Hematopoietic multipotent progenitor cell treated with erythropoietin and hydrocortisone succinate and interleukin-3 and kit ligand, for 4 days (in vitro differentiated cells): Measurements from ENCODE around the gene CAMK2G.
"Not testable (repeated sequence)": the region's sequence is repeated elsewhere in the genome, so short reads cannot be mapped to it uniquely, and the experiment has no call there.

Experiments
- DNase-seq: peaks from one replicate; pipeline ENCODE4 v3.0.0-alpha.2; 2015

The CAMK2G gene

GRCh38 chr10:73874267-73875138 lies at the start of gene CAMK2G:
Gene CAMK2G (minus strand): TSS chr10:73874555. CDS start chr10:73874461, 94 bp downstream.
- peak; percentile 94 for DNase-seq

- DNase-seq, result no peak
Measured at GRCh38 chr10:73922864-73923133, 48.4 kb upstream of the CAMK2G start.

- DNase-seq, result no peak
Measured at GRCh38 chr10:73922007-73922863, 47.9 kb upstream of the CAMK2G start.

GRCh38 chr10:73920089-73920488 lies 45.7 kb upstream of the CAMK2G start:
- DNase-seq, result peak; percentile 80

- not testable (repeated sequence) for DNase-seq
Measured at GRCh38 chr10:73919481-73919880, 45.1 kb upstream of the CAMK2G start.

GRCh38 chr10:73917566-73918305 lies 43.4 kb upstream of the CAMK2G start:
- no peak for DNase-seq

GRCh38 chr10:73916761-73917470 lies 42.6 kb upstream of the CAMK2G start:
- no peak for DNase-seq

- DNase-seq, result no peak
Measured at GRCh38 chr10:73915206-73915851, 41.0 kb upstream of the CAMK2G start.

GRCh38 chr10:73914036-73914435 lies 39.7 kb upstream of the CAMK2G start:
- no peak for DNase-seq

GRCh38 chr10:73911553-73912004 lies 37.2 kb upstream of the CAMK2G start:
- no peak for DNase-seq

GRCh38 chr10:73910764-73911552 lies 36.6 kb upstream of the CAMK2G start, which contains the start of gene PLAU:
Gene PLAU (plus strand): TSS chr10:73911132. CDS start chr10:73911556, 424 bp downstream.
- DNase-seq, result peak; percentile 77

- peak; percentile 76 for DNase-seq
Measured at GRCh38 chr10:73910401-73910763, 36.0 kb upstream of the CAMK2G start.

- DNase-seq, result no peak
Measured at GRCh38 chr10:73909540-73910115, 35.3 kb upstream of the CAMK2G start.

- peak; percentile 88 for DNase-seq
Measured at GRCh38 chr10:73908853-73909539, 34.6 kb upstream of the CAMK2G start.

- peak; percentile 84 for DNase-seq
Measured at GRCh38 chr10:73907841-73908517, 33.6 kb upstream of the CAMK2G start.

GRCh38 chr10:73906524-73907447 lies 32.4 kb upstream of the CAMK2G start:
- DNase-seq, result peak; percentile 73

GRCh38 chr10:73905256-73906020 lies 31.1 kb upstream of the CAMK2G start:
- no peak for DNase-seq
